ENCODE data around the gene MS4A1.
"Not testable (repeated sequence)": the region's sequence is repeated elsewhere in the genome, so short reads cannot be mapped to it uniquely, and the experiment has no call there.

Gene MS4A1

GRCh38 chr11:60455531-60456042, at the start of gene MS4A1:
TSS of gene MS4A1 (plus strand) at chr11:60455847. CDS start at chr11:60462375, 6,528 bp downstream.
- DNase-seq = peak; percentile 36 to 82

GRCh38 chr11:60420015-60420414, 35.6 kb upstream of the MS4A1 start:
- no peak for DNase-seq

GRCh38 chr11:60422609-60423008, 33.0 kb upstream of the MS4A1 start:
- no peak for DNase-seq

GRCh38 chr11:60428517-60428916, 27.1 kb upstream of the MS4A1 start:
- no peak for DNase-seq

GRCh38 chr11:60429272-60429671, 26.4 kb upstream of the MS4A1 start, which contains the start of gene MS4A5:
TSS of gene MS4A5 (plus strand) at chr11:60429572. CDS start at chr11:60429675, 103 bp downstream.
- no peak for DNase-seq

GRCh38 chr11:60431251-60431650, 24.4 kb upstream of the MS4A1 start:
- DNase-seq = no peak

- no peak for DNase-seq
Measured at GRCh38 chr11:60433401-60433800, 22.2 kb upstream of the MS4A1 start.

GRCh38 chr11:60447070-60447469, 8.6 kb upstream of the MS4A1 start:
- no peak for DNase-seq

GRCh38 chr11:60447846-60448245, 7.8 kb upstream of the MS4A1 start:
- DNase-seq = no peak

- not testable (repeated sequence) for DNase-seq
Measured at GRCh38 chr11:60451185-60451584, 4.5 kb upstream of the MS4A1 start.

GRCh38 chr11:60454212-60454611, 1.4 kb upstream of the MS4A1 start:
- no peak for DNase-seq

GRCh38 chr11:60457576-60457975, 1.9 kb downstream of the MS4A1 start:
- DNase-seq = peak in 1 of 2 donors; percentile 30

GRCh38 chr11:60459345-60459744, 3.7 kb downstream of the MS4A1 start:
- no peak for DNase-seq

- DNase-seq = no peak
Measured at GRCh38 chr11:60468829-60469228, 13.2 kb downstream of the MS4A1 start.

GRCh38 chr11:60469723-60470122, 14.1 kb downstream of the MS4A1 start:
- no peak for DNase-seq

- DNase-seq = peak; percentile 4 to 64
Measured at GRCh38 chr11:60477035-60477445, 21.4 kb downstream of the MS4A1 start.

GRCh38 chr11:60482361-60482760, 26.7 kb downstream of the MS4A1 start:
- peak in 1 of 2 donors; percentile 29 for DNase-seq

- peak; percentile 34 to 55 for DNase-seq
Measured at GRCh38 chr11:60485987-60486386, 30.3 kb downstream of the MS4A1 start.

GRCh38 chr11:60492488-60493009, 36.9 kb downstream of the MS4A1 start, which contains the start of gene MS4A12:
TSS of gene MS4A12 (plus strand) at chr11:60492778. CDS start at chr11:60497319, 4,541 bp downstream.
- DNase-seq = no peak

GRCh38 chr11:60493454-60493853, 37.8 kb downstream of the MS4A1 start:
- DNase-seq = no peak

- no peak for DNase-seq
Measured at GRCh38 chr11:60498399-60498798, 42.8 kb downstream of the MS4A1 start.

GRCh38 chr11:60498853-60499252, 43.2 kb downstream of the MS4A1 start:
- peak in 1 of 2 donors; percentile 57 for DNase-seq

GRCh38 chr11:60500276-60500910, 44.7 kb downstream of the MS4A1 start:
- DNase-seq = no peak

- no peak for DNase-seq
Measured at GRCh38 chr11:60502221-60502775, 46.7 kb downstream of the MS4A1 start.
